AG09319 (cell line): ENCODE measurements around the gene LAMB4.

Experiments
- DNase-seq: peaks from one replicate; pipeline ENCODE4 v3.0.0-alpha.2; 2010; ENCODE audit warnings: low read depth; ENCODE audit errors: extremely low read depth
- TF ChIP-seq, protein P1 (sequence below): IDR thresholded peaks from 2 replicates; pipeline ENCODE4 v1.5.1; 2011; ENCODE audit warnings: low read depth, mild to moderate bottlenecking, inconsistent platforms, low read length, moderate library complexity

Gene LAMB4

DNA sequence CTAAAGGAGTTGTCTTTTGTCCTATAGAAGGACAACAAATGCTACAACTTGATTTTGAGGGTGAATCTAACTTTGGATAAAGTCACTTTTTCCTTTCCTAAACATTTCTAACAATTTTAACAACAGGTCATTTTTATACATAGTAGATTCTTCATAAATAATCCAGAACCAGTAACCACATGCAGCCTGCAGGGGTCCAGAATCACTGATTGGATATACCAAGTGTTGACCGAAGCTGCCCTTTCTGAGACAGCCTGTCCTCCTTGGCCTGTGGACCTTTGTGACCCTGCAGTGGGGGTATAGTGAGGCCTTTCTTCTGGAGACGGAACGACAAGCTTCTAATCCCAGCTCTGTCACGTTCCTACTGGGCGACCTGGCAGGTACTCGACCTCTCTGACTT, 34.8 kb upstream of the LAMB4 start:
- DNase-seq, result no peak
- TF ChIP-seq, protein P1, sequence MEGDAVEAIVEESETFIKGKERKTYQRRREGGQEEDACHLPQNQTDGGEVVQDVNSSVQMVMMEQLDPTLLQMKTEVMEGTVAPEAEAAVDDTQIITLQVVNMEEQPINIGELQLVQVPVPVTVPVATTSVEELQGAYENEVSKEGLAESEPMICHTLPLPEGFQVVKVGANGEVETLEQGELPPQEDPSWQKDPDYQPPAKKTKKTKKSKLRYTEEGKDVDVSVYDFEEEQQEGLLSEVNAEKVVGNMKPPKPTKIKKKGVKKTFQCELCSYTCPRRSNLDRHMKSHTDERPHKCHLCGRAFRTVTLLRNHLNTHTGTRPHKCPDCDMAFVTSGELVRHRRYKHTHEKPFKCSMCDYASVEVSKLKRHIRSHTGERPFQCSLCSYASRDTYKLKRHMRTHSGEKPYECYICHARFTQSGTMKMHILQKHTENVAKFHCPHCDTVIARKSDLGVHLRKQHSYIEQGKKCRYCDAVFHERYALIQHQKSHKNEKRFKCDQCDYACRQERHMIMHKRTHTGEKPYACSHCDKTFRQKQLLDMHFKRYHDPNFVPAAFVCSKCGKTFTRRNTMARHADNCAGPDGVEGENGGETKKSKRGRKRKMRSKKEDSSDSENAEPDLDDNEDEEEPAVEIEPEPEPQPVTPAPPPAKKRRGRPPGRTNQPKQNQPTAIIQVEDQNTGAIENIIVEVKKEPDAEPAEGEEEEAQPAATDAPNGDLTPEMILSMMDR, result no peak

DNA sequence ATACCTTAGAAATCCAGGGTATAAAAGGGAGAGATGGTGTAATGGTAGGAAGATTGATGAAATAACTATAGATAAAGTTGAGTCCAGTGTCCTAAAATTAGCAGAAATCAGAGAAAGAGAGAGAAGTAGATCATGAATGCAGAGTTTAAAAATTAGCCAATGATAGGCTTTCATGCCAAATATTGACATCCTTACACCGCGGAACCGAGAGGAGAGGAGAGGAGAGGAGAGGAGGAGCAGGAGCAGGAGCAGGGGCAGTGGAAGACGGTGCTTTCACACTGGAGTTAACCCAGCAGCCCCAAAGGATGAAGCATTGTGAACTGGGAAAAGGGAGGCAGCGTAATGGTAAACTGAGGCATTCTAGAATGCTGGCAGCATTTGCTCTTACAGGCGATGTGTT, 34.2 kb upstream of the LAMB4 start:
- DNase-seq, result no peak

DNA sequence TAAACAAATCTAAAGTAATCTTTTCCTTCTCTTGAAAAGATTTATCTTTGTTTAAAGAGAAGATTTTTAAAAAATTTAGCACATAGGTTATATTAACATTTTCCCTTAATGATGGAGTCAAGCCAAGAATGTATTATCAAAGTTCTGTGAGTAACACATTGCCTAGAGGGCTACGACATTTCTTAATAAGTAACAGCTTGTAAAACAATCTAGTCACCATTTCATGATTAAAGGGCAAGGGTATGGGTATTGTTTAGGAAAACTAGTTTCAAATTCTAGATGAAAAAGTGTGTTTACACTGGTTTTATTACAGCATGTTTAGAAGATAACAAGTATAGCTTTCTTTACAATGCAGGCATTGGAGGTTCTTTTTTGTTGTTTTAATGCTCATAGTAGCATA, 28.6 kb upstream of the LAMB4 start:
- TF ChIP-seq, protein P1, result no peak
- no peak for DNase-seq

More for the DNA sequence above, 34.2 kb upstream of the LAMB4 start:
- TF ChIP-seq, protein P1, result no peak

DNA sequence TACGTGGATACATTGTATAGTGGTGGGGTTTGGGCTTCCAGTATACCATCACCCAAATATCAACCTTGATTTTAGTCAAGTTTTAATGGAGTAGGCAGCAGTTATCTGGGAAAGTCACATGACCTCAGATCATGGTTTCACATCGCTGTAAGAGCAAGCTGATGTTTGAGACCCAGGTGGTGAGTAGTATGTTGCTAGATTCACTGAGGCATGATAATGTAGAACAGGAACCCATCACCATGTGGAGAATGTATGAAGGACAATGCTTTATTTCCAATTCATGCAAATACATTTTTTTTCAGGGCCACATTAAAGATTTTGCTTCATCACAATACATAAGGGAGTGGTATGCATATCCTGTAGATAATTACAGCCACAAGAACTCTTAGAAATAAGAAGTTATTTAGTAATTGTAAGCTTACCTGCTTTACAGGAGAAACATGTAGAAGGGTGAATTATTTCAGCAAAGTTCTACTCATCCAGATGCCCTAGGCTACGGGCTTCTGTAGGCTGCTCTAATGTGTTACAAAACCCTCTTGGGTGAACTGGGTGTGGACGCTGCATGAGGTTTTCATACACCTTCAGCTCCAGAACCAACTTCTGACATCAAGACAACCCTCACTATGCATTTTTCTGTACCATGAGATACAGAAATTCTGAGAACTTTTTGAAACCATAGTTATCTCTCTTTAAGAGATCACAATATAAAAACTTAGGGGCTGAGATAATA, 27.6 kb upstream of the LAMB4 start:
- no peak for DNase-seq

DNA sequence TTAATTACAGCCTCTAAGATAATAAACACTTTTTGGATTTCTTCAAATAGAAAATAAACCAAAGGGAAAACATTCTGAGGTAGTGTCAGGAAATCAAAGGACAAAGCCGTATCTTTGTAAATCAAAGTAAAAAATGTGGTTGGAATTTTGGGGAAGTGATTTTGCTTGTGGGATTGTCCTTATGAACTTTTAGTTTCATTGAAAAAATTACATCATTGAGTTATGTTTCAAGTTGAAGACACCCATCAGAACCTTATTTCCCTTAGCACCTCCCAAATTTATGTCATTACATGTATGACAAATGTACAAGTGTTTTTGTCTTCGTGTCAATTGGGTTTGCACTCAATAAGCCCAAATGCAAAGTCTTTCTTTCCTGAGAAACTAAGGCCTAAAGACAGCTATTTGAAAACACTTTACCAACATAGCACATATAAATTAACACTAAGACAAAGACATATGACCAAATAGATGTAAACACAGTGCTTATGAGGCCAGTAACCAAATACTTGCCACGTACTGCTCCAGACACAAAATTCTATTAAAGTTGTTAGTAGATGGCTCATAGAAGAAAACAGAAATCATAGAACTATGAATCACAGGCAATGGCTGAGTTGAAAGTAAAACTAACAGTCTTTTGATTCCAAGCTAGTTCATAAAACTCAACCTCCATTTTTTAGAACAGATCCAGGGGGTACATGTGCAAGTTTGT, 26.9 kb upstream of the LAMB4 start:
- DNase-seq, result no peak
- TF ChIP-seq, protein P1, result no peak

More for the DNA sequence above, 27.6 kb upstream of the LAMB4 start:
- TF ChIP-seq, protein P1, result no peak

DNA sequence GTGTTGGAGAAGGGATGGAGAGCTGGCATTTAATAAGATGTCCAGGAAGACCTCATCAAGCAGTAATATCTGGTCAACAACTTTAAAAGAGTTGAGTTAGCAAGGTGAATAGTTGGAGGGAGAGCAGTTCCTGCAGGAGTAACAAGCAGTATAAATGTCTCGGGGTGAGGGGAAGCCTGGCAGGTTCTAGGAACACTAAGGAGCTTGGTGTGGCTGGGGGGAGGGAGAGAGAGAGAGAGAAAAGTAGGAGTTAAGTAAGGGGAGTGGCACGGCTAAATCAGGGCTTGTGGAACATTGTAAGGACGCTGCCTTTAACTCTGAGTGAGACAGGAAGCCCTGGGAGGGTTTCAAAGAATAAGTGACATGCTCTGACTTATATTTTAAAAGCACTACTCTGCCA, 22.0 kb upstream of the LAMB4 start:
- no peak for DNase-seq
- TF ChIP-seq, protein P1, result no peak

DNA sequence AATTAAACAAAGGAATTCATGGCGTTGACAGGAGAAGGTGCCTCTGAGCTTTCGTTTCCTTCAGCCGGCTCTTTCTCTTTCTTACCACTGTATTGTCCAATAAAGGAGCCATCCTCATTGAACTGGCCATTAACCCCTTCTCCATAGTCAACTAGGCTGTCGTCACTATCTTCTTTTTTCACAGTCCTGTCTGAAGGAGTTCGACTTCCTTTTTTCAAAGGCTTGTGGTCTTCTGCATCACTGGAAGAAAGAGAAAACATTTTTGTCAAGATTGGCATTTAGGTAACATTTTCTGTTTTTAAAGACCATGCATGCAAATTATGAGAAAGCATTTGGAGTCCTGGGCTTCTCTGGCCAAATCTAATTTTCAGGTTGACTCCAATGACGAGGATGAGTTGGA, 19.7 kb upstream of the LAMB4 start:
- TF ChIP-seq, protein P1, result no peak
- no peak for DNase-seq
